AG08396 (cell line): ENCODE measurements around the gene BEST1.
A peak's percentile ranks its signal among the peaks of the same experiment; 100 is the strongest.
"Not testable (repeated sequence)": the region's sequence is repeated elsewhere in the genome, so short reads cannot be mapped to it uniquely, and the experiment has no call there.

ENCODE experiments used
- DNase-seq: peaks from one replicate; pipeline ENCODE4 v3.0.0; 2012; ENCODE audit warnings: low spot score, mixed read lengths

The BEST1 gene

GRCh38 chr11:61948505-61948904 lies 1.6 kb upstream of the BEST1 start:
- DNase-seq = no peak

- DNase-seq = peak; percentile 94
These were observed 749 bp upstream of the BEST1 start for GRCh38 chr11:61949169-61950034.

- no peak for DNase-seq
These were observed 1.5 kb downstream of the BEST1 start for GRCh38 chr11:61951484-61952135.

GRCh38 chr11:61952882-61953281 lies 2.7 kb downstream of the BEST1 start:
- no peak for DNase-seq

- not testable (repeated sequence) for DNase-seq
These were observed 3.5 kb downstream of the BEST1 start for GRCh38 chr11:61953632-61954031.

- no peak for DNase-seq
These were observed 4.1 kb downstream of the BEST1 start for GRCh38 chr11:61954106-61954850.

GRCh38 chr11:61954851-61955421 lies 4.8 kb downstream of the BEST1 start:
- peak; percentile 88 for DNase-seq

- DNase-seq = no peak
These were observed 5.4 kb downstream of the BEST1 start for GRCh38 chr11:61955422-61956135.

- DNase-seq = no peak
These were observed 6.3 kb downstream of the BEST1 start for GRCh38 chr11:61956191-61957020.

- no peak for DNase-seq
These were observed 7.0 kb downstream of the BEST1 start for GRCh38 chr11:61957021-61957770.

GRCh38 chr11:61958590-61958989 lies 8.4 kb downstream of the BEST1 start:
- no peak for DNase-seq

GRCh38 chr11:61959114-61959513 lies 9.0 kb downstream of the BEST1 start:
- no peak for DNase-seq

- no peak for DNase-seq
These were observed 9.5 kb downstream of the BEST1 start for GRCh38 chr11:61959678-61960077.

- DNase-seq = no peak
These were observed 10.4 kb downstream of the BEST1 start for GRCh38 chr11:61960532-61960931.

- DNase-seq = peak; percentile 62
These were observed 11.5 kb downstream of the BEST1 start for GRCh38 chr11:61961570-61962212.

- no peak for DNase-seq
These were observed 12.3 kb downstream of the BEST1 start for GRCh38 chr11:61962213-61963015.

GRCh38 chr11:61963016-61963281 lies 12.8 kb downstream of the BEST1 start:
- DNase-seq = no peak

GRCh38 chr11:61963282-61964057 lies 13.3 kb downstream of the BEST1 start:
- no peak for DNase-seq
